Esophagus squamous epithelium (tissue), 5 donors: ENCODE data around the gene KCNK4. TPM values are rescaled to one million over a fixed set of nuclear protein-coding genes. Genes with fewer than 3 reads are reported as not detected.

Experiments
- DNase-seq: peaks from one replicate; lab custom pipeline; 2025; lab: John Stamatoyannopoulos, UW
- H3K27ac ChIP-seq, 4 donors: fragments of 200-600 bp; sonication (generic); one replicate each; pipeline ENCODE4 v1.5.1; 2016 to 2019; ENCODE audit warnings: mild to moderate bottlenecking in 1 of 4
- H3K27me3 ChIP-seq, 4 donors: fragments of 200-600 bp; sonication (generic); 1 replicate in 3 of 4; 2 replicates in 1 of 4; pipeline versions ENCODE4 v1.5.1 to v1.6.0; 2017 to 2021; ENCODE audit warnings: antibody characterized with exemption in 1 of 4
- H3K36me3 ChIP-seq, 3 donors: fragments of 200-600 bp; sonication (generic); one replicate each; pipeline ENCODE4 v1.5.1; 2016 to 2019
- H3K4me1 ChIP-seq, 3 donors: fragments of 200-600 bp; sonication (generic); one replicate each; pipeline ENCODE4 v1.5.1; 2017 to 2019
- H3K4me3 ChIP-seq, 4 donors: fragments of 200-600 bp; sonication (generic); 1 replicate in 3 of 4; 2 replicates in 1 of 4; pipeline ENCODE4 v1.5.1; 2016 to 2019; ENCODE audit warnings: mild to moderate bottlenecking in 2 of 4, moderate library complexity in 1 of 4
- H3K9me3 ChIP-seq, 3 donors: fragments of 200-600 bp; sonication (generic); one replicate each; pipeline ENCODE4 v1.5.1; 2016 to 2019
- POLR2A ChIP-seq, 4 donors: fragments of 450-650 bp; IDR thresholded peaks; one replicate each; pipeline ENCODE4 v1.6.1; 2017; ENCODE audit warnings: antibody characterized with exemption in 4 of 4, mild to moderate bottlenecking in 4 of 4, moderate library complexity in 3 of 4
- WGBS, 2 donors: methylation state at CpG; one replicate each; pipeline ENCODE4 v1.1.5; 2018; 5-methylcytosine and 5-hydroxymethylcytosine counted together
- intact Hi-C: fragments of 100-400 bp; cut with DNase I; formaldehyde crosslinking; loops from one replicate; pipeline ENCODE4 v1.15.0; 2022
- small RNA-seq, 4 donors: library from RNA; depleted of rRNA; stranded (forward); fragments of <200 nt; gene quantifications; one replicate each; pipeline ENCODE3, GENCODE V24; 2016
- total RNA-seq, 4 donors: library from RNA; depleted of rRNA; stranded (reverse); fragments of >200 nt; gene quantifications; one replicate each; pipeline ENCODE4 v1.1.0, GENCODE V29; 2016
- TF ChIP-seq, protein P1 (sequence below), 6 experiments: fragments of 450-650 bp in 4 of 6; fragments of 200-600 bp in 2 of 6; sonication (generic) in 2 of 6; IDR thresholded peaks; one replicate each; pipeline ENCODE4 v1.5.1; 2016 to 2019; ENCODE audit warnings: antibody characterized with exemption in 6 of 6, mild to moderate bottlenecking in 4 of 6, moderate library complexity in 4 of 6
- donor health status: DM: yes; HTN: yes; CAD: no.

Gene KCNK4
- total RNA-seq, 4 donors from 2014 or later, result not detected

DNA sequence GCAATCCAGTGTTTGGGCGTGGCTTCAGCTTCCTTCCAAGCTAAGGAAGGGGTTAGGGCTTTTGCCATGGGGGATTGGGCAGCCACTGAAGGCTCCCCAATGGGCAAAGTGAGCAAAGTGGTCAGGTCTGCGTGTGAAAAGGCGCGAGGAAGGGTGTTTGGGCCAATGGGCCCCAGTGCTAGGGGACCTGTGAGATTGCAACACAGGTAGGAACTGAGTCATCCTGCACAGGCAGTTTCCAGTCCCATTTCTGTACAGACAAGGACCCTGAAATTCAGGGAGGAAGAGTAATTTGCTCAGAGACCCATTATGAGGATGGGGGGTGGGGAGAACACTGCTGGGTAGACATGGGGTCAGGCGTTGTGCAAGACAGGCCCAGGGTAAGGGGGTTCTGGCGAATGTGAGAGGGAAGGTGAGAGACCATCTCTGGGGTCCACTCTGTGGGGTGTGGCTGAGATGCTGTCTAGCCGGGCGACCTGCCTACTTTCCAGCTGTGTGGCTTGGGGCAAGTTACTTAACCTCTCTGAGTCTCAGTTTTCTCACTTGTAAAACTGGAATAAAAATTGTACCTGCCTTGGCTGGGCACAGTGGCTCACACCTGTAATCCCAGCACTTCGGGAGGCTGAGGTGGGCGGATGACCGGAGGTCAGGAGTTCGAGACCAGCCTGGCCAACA is 56.2 kb downstream of the KCNK4 start:
- no peaks in the 10 kb centered on the region for H3K9me3 ChIP-seq
- intact Hi-C loops, result no loop called here
- DNase-seq, result no peak
- H3K36me3 ChIP-seq, result no peaks in the 10 kb centered on the region
- H3K4me3 ChIP-seq, result no peak overlapping the region
- TF ChIP-seq POLR2A (IDR thresholded peaks at IDR 0.05), result no peak
- TF ChIP-seq, protein P1, sequence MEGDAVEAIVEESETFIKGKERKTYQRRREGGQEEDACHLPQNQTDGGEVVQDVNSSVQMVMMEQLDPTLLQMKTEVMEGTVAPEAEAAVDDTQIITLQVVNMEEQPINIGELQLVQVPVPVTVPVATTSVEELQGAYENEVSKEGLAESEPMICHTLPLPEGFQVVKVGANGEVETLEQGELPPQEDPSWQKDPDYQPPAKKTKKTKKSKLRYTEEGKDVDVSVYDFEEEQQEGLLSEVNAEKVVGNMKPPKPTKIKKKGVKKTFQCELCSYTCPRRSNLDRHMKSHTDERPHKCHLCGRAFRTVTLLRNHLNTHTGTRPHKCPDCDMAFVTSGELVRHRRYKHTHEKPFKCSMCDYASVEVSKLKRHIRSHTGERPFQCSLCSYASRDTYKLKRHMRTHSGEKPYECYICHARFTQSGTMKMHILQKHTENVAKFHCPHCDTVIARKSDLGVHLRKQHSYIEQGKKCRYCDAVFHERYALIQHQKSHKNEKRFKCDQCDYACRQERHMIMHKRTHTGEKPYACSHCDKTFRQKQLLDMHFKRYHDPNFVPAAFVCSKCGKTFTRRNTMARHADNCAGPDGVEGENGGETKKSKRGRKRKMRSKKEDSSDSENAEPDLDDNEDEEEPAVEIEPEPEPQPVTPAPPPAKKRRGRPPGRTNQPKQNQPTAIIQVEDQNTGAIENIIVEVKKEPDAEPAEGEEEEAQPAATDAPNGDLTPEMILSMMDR (IDR thresholded peaks at IDR 0.05), result no peak
- peaks cover 24 to 46% (median 29%) of the 10 kb centered on the region in 3 donors for H3K4me1 ChIP-seq
- 30 to 63% methylated on average over 8 of the region's 12 CpGs for WGBS, 2 donors
- H3K27ac ChIP-seq, result peak overlapping the region; percentile 70 to 87 (median 79)
- no peaks in the 10 kb centered on the region for H3K27me3 ChIP-seq

DNA sequence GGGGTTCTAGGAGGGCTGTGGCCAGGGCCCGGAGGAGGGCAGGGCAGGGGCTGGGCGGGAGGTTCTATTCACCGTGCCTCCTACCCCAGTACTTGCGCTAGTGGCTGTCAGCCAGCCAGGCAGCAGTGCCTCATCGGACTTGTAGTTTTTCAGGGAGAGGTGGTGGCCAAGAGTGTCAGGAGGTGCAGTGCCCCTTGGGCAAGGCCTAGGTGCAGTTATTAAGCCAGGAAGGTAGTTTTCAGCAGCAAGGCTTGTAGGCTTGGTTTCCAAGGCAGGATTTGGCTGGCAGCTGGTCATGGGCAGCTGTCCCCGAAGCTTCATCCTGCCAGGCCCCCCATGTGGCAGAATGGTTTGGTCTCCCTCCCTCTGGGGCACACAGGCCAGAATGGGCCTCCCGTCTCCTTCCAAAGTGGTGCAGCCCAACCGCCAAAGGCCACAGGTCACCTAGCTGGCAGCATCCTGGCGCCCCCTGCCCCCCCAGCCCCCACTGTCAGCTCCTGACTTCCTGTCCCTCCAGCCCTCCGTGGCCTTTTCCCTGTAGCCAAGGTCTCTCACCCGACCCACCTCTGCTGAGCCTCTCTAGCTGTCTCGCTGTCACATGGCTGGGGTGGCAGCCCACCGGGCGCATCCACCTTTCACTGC is 57.4 kb downstream of the KCNK4 start:
- intact Hi-C loops, result no loop called here
- no peaks in the 10 kb centered on the region for H3K36me3 ChIP-seq
- WGBS, 2 donors, result 76 to 92% methylated on average over 5 to 9 of the region's 14 CpGs
- no peak for DNase-seq
- no peaks in the 10 kb centered on the region for H3K9me3 ChIP-seq
- peak overlapping the region; percentile 72 to 87 (median 79) for H3K27ac ChIP-seq
- TF ChIP-seq, protein P1 (IDR thresholded peaks at IDR 0.05), result no peak
- TF ChIP-seq POLR2A (IDR thresholded peaks at IDR 0.05), result no peak
- H3K4me3 ChIP-seq, result no peak overlapping the region
- peaks cover 15 to 34% (median 21%) of the 10 kb centered on the region in 3 donors for H3K4me1 ChIP-seq
- no peaks in the 10 kb centered on the region for H3K27me3 ChIP-seq

DNA sequence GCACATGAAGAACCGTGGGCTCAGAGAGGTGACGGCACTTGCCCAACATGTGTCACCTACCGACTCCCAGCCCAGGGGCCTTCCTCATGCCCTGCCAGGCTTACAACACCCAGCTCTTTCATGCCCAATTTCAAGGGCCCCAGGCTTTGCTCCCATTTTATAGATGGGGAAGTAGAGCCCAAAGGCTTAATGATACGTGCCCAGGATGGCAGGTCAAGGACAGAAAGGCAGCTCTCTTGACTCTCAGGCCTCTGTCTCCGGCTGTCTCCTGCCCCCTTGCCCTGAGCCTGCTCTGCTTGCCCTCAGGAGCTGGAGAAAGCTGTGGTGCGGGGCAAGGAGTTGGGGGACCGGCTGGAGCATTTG is 57.9 kb downstream of the KCNK4 start:
- peaks cover 15 to 30% (median 21%) of the 10 kb centered on the region in 3 donors for H3K4me1 ChIP-seq
- peak overlapping the region in 3 of 4 donors; percentile 74 to 87 (median 84) for H3K27ac ChIP-seq
- 59 to 80% methylated on average over 3 to 5 of the region's 7 CpGs for WGBS, 2 donors
- H3K4me3 ChIP-seq, result no peak overlapping the region
- no peak for DNase-seq
- TF ChIP-seq, protein P1 (IDR thresholded peaks at IDR 0.05), result no peak
- no peak for TF ChIP-seq POLR2A (IDR thresholded peaks at IDR 0.05)
- no peaks in the 10 kb centered on the region for H3K9me3 ChIP-seq
- no peaks in the 10 kb centered on the region for H3K36me3 ChIP-seq
- intact Hi-C loops, result no loop called here
- H3K27me3 ChIP-seq, result no peaks in the 10 kb centered on the region

DNA sequence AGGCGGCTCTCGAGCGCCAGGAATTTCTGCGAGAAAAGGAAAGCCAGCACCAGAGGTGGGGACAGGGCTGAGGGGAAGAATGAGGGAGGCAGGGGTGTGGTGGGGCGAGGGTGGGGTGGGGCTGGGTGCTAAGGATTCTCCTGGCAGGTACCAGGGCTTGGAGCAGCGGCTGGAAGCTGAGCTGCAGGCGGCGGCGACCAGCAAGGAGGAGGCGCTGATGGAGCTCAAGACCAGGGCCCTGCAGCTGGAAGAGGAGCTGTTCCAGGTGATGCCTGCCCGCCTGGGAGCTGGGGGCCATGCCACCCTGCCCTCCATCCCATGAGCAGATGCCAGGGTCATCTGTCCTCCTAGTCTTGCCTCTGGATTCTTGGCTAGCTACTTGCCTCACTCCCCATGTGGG is 58.3 kb downstream of the KCNK4 start:
- intact Hi-C loops, result no loop called here
- Histone ChIP-seq H3K27me3 (no peaks in the 10 kb centered on the region), H3K27ac (peak overlapping the region in 1 of 4 donors; percentile 84), H3K4me1 (peaks cover 15 to 30% (median 21%) of the 10 kb centered on the region in 3 donors), H3K4me3 (no peak overlapping the region), H3K36me3 (no peaks in the 10 kb centered on the region), H3K9me3 (no peaks in the 10 kb centered on the region)
- TF ChIP-seq POLR2A (IDR thresholded peaks at IDR 0.05), result no peak
- TF ChIP-seq, protein P1 (IDR thresholded peaks at IDR 0.05), result no peak
- WGBS, 2 donors, result 82 to 90% methylated on average over 11 of the region's 11 CpGs
- DNase-seq, result no peak

Small RNAs within 50 kb of the gene (small RNA-seq; reads per million reads assigned to genes)
- gene MIR7155 (0.27 to 0.68 (median 0.47) reads per million in 4 donors), gene RF00019 (0 reads per million in 4 donors)

Other genes starting within 250 kb of the KCNK4 start
- 10 to 100 TPM; 10.4 to 31.5 (median 19.5) TPM for gene MACROD1, start 125.2 kb upstream of the KCNK4 start, total RNA-seq
- gene STIP1, start 105.1 kb upstream of the KCNK4 start, total RNA-seq, result 100 to 1,000 TPM in 2 of 4 donors, 10 to 100 TPM in 2; 81.6 to 116 (median 104) TPM
- gene FERMT3, start 84.6 kb upstream of the KCNK4 start, total RNA-seq, result 10 to 100 TPM in 2 of 4 donors, 1 to 10 TPM in 2; 3.8 to 16.9 (median 10.6) TPM
- gene TRPT1, start 65.1 kb upstream of the KCNK4 start, total RNA-seq, result 10 to 100 TPM; 23.9 to 68.7 (median 45.8) TPM
- gene NUDT22, start 65.0 kb upstream of the KCNK4 start, total RNA-seq, result 10 to 100 TPM; 44.0 to 60.1 (median 50.7) TPM
- gene DNAJC4, start 60.8 kb upstream of the KCNK4 start, total RNA-seq, result 10 to 100 TPM in 3 of 4 donors, 1 to 10 TPM in 1; 8.9 to 27.1 (median 16.8) TPM
- gene VEGFB, start 56.7 kb upstream of the KCNK4 start, total RNA-seq, result 10 to 100 TPM; 18.0 to 50.5 (median 30.9) TPM
- gene FKBP2, start 50.2 kb upstream of the KCNK4 start, total RNA-seq, result 10 to 100 TPM; 50.7 to 89.6 (median 56.0) TPM
- 100 to 1,000 TPM; 137 to 279 (median 203) TPM for gene PPP1R14B, start 44.4 kb upstream of the KCNK4 start, total RNA-seq
- 10 to 100 TPM; 29.8 to 54.5 (median 42.4) TPM for gene PLCB3, start 39.8 kb upstream of the KCNK4 start, total RNA-seq
- 10 to 100 TPM; 49.4 to 86.5 (median 72.9) TPM for gene BAD, start 6.6 kb upstream of the KCNK4 start, total RNA-seq
- gene GPR137, start 5.5 kb upstream of the KCNK4 start, total RNA-seq, result 10 to 100 TPM; 17.5 to 19.9 (median 19.2) TPM
- not detected for gene CATSPERZ, start 9.1 kb downstream of the KCNK4 start, total RNA-seq
- 100 to 1,000 TPM in 2 of 4 donors, 10 to 100 TPM in 2; 81.9 to 131 (median 99.7) TPM for gene ESRRA, start 14.2 kb downstream of the KCNK4 start, total RNA-seq
- 100 to 1,000 TPM; 202 to 248 (median 211) TPM for gene TRMT112, start 26.3 kb downstream of the KCNK4 start, total RNA-seq
- 100 to 1,000 TPM; 309 to 602 (median 476) TPM for gene PRDX5, start 26.8 kb downstream of the KCNK4 start, total RNA-seq
- 10 to 100 TPM in 3 of 4 donors, 1 to 10 TPM in 1; 7.4 to 14.9 (median 13.7) TPM for gene CCDC88B, start 48.9 kb downstream of the KCNK4 start, total RNA-seq
- gene RPS6KA4, start 67.9 kb downstream of the KCNK4 start, total RNA-seq, result 10 to 100 TPM; 28.6 to 69.8 (median 55.0) TPM